ENCODE data around the gene FIGNL2.

DNA sequence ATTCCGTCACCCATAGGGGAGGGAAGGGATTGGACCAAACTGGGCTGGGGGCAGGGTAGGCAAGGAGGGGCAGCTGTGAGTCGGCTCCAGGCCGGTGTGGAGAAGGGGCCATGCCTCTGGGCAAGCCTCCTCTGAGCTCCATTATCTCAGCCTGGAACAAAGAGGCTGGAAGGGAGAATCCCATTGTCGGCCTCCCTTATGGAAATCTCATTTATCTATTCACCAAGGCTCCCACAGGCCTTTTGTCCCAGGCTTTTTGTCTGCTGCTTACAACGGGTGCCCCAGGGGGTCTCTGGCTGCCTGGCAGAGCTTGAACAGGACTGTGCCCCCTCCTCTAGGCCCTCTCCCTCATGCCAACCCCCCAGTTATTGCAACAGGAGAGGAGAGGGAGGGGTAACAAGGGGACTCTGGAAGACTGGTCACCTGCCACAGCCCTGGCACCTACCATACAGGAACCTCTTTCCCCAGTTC is 19.5 kb downstream of the FIGNL2 start:
- TF ChIP-seq JUNB (IDR thresholded peaks at IDR 0.05; ENCODE audit: unreplicated experiment), result no peak
- TF ChIP-seq, protein P1, sequence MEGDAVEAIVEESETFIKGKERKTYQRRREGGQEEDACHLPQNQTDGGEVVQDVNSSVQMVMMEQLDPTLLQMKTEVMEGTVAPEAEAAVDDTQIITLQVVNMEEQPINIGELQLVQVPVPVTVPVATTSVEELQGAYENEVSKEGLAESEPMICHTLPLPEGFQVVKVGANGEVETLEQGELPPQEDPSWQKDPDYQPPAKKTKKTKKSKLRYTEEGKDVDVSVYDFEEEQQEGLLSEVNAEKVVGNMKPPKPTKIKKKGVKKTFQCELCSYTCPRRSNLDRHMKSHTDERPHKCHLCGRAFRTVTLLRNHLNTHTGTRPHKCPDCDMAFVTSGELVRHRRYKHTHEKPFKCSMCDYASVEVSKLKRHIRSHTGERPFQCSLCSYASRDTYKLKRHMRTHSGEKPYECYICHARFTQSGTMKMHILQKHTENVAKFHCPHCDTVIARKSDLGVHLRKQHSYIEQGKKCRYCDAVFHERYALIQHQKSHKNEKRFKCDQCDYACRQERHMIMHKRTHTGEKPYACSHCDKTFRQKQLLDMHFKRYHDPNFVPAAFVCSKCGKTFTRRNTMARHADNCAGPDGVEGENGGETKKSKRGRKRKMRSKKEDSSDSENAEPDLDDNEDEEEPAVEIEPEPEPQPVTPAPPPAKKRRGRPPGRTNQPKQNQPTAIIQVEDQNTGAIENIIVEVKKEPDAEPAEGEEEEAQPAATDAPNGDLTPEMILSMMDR (conservative IDR thresholded peaks at IDR 0.05; ENCODE audit: low read depth in 2 of 2), result no peak
- no peak for TF ChIP-seq ZNF331 (CRISPR knock-in tag; IDR thresholded peaks at IDR 0.05; ENCODE audit: low read depth)
- no peak for TF ChIP-seq POLR2AphosphoS5 (IDR thresholded peaks at IDR 0.05; ENCODE audit: low read depth)
- no peak for TF ChIP-seq CREB1 (CRISPR knock-in tag; IDR thresholded peaks at IDR 0.05; ENCODE audit: low read depth)
- TF ChIP-seq EZH2 (IDR thresholded peaks at IDR 0.05; ENCODE audit: low read depth, unreplicated experiment), result no peak
- no peak for TF ChIP-seq EZH2phosphoT487 (IDR thresholded peaks at IDR 0.05; ENCODE audit: unreplicated experiment)
- TF ChIP-seq, protein P2, sequence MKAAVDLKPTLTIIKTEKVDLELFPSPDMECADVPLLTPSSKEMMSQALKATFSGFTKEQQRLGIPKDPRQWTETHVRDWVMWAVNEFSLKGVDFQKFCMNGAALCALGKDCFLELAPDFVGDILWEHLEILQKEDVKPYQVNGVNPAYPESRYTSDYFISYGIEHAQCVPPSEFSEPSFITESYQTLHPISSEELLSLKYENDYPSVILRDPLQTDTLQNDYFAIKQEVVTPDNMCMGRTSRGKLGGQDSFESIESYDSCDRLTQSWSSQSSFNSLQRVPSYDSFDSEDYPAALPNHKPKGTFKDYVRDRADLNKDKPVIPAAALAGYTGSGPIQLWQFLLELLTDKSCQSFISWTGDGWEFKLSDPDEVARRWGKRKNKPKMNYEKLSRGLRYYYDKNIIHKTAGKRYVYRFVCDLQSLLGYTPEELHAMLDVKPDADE (IDR thresholded peaks at IDR 0.05), result no peak
